Astrocyte (in vitro differentiated cells and primary cell): ENCODE data around the gene FGFR3.

Experiments
- CTCF ChIP-seq: IDR thresholded peaks from 2 replicates; pipeline ENCODE4 v1.5.1; 2011; ENCODE audit warnings: low read depth, mild to moderate bottlenecking, inconsistent platforms, low read length, moderate library complexity; ENCODE audit not compliant: insufficient read depth
- EZH2 ChIP-seq: IDR thresholded peaks from 2 replicates; pipeline ENCODE4 v1.6.1; 2012; ENCODE audit warnings: mild to moderate bottlenecking, low read length, inconsistent platforms; ENCODE audit not compliant: insufficient read depth

GRCh38 chr4:1754336-1754735 is 38.8 kb upstream of the FGFR3 start:
- TF ChIP-seq CTCF (no peak), EZH2 (no peak)
